HG02610 (cell line): ENCODE results near the gene SMIM38.
"Not testable (repeated sequence)": the region's sequence is repeated elsewhere in the genome, so short reads cannot be mapped to it uniquely, and the experiment has no call there.

Source experiments
- ATAC-seq: cut with Tn5 transposase; IDR thresholded peaks from one replicate; pipeline ENCODE4 v1.9.1; 2021; ENCODE audit warnings: mild to moderate bottlenecking, moderate library complexity; ENCODE audit not compliant: unreplicated experiment

Gene SMIM38

DNA sequence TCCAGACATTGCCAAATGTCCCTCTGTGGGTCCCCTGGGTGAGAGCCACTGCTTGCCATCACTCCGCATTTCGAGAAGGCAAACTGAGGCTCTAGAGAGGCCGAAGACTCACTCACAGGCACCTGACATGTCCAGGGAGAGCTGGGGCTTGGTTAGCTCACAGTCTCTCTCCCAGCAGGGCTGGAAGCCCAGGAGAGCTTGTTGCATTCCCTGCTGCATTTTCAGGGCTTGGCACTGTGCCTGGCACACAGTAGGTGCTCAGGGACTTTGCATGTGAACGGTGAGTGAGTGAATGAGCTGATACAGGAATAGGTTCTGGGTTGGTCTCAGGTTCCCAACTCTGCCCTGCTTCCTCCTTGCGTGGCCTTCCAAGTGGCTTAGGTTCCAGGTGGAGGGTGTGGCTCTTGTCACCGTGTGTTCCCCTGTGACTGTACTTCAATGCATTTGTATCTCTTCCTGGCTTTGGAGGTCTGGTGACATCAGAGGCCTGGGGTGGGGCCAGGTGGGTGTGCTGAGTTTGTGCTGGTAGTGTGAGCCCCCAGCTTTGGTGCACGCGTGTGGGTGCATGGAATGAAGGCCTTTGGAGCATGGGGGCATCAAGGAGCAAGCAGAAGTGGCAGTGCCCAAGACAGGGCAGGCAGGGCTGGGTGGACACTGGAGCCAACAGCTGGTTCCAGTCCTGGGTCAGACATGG, 18.4 kb upstream of the SMIM38 start:
- ATAC-seq = no peak

DNA sequence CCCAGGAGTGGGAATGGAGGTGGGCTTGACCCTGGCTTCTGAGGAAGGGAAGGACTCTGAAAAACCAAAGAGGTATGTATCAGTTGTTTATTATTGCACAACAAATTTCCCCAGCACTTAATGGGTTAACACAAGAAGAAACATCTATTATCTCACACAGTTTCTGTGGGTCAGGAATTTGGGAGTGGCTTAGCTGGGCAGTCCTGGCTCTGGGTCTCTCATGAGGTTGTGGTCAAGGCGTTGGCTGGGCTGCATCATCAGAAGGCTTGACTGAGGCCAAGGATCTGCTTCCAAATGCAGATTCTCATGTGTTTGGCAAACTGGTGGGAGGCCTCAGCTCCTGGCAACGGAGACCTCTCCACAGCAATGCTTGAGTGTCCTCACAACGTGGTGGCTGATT, 17.5 kb upstream of the SMIM38 start:
- ATAC-seq = no peak

DNA sequence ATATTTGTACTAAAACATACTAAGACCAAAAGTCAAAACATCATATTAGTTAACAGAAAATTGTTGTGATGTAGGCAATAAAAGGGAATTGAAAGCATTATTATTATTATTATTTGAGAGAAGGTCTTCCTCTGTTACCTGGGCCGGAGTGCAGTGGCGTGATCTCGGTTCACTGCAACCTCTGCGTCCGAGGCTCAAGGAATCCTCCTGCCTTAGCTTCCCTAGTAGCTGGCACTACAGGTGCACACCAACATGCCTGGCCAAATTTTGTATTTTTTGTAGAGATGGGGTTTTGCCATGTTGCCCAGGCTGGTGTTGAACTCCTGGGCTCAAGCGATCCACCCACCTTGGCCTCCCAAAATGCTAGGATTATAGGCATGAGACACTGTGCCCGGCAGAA, 15.6 kb upstream of the SMIM38 start:
- not testable (repeated sequence) for ATAC-seq

DNA sequence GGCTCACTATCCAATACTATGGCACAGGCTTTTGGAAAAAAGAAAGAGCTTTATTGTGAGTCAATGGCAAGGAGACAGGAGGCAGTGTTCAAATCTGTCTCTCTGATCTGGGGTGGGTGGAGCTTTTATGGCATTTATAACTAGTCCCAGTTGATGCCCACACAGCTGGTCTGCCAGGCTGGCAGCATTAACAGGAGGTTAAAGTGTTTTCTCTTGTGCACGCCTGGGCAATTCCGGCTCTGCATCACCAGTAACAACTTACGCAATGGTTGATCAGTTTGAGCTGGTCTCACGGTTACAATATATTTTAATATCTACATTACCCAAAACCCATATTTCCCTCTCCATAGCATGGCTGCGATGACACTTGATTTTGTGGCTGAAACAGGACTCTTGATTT, 15.1 kb upstream of the SMIM38 start:
- ATAC-seq = no peak

DNA sequence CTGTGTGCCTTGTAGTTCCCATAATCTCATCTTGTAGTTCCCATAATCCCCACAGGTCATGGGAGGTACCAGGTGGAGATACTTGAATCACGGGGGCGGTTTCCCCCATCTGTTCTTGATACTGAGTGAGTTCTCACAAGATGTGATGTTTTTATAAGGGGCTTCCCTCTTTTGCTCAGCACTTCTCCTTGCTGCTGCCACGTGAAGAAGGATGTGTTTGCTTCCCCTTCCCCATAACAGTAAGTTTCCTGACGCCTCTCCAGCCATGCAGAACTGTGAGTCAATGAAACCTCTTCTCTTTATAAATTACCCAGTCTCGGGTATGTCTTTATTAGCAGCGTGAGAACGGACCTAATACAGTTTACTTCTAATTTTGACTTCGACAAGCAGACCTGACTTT, 14.0 kb upstream of the SMIM38 start:
- ATAC-seq = no peak

DNA sequence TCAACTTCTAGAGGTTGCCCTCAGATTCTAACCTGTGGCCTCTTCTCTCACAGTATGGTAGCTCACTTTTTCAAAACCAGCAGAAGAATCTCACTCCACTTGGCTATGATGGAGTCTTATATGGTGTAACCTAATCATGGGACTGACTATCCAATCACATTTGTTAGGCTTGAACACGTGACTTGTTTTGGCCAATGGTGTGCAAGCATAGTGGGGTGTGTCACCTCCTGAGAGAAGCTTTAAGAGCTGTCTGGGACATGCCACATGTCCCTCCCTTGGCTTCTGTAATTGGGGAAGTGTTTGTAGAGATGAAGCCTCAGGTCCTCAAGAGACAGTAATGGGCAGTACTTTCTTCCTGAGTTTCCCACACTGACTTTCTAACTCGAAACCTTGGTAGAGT, 12.8 kb upstream of the SMIM38 start:
- ATAC-seq = no peak

DNA sequence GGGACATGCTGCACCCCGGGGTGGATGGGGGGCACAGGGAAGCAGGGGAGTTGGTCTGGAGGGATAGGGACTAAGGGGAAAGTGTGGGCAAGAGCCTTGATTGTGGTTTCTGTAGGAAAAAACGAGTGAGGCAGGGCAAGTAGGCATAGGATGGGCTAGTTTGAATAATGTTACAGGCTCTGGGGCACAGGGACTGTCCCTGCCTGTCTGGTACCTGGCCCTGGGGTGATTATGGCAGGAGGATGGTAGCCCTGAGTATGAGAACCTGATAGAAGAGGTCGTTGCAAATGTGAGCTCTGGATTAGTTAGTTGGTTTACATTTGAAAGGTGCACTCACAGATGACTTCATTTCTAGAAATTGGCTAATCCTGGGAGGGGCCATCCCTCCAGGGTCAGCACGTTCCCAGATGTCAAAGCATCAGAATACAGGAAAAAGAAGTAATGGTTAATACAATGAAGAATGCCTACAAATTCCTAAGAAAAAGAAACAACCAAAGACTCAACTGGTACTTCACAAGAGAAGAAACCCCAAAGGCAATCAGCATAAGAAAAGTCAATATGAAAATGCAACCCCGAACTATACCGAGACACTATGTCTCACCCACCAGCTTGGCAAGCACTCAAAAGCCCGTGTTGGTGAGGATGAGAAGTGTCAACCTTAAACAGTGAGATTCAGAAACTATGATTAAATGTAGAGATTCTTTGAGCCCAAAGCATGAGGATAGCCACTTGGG, 11.3 kb upstream of the SMIM38 start:
- no peak for ATAC-seq

DNA sequence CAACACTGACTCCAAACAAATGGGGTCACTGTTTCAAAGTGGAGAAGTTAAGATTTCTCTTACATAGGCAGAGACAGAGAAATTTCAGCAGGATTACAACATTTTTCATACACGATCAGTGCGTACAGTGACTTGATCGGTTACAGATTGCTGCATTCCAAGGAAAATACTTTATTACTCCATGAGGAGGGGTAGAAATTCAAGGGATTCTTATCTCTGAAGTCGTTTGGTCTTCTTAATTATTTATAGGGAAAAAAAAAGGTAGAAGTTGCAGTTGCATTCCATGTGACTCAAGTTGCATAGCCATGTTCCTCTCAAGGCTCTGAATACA, 10.7 kb upstream of the SMIM38 start:
- ATAC-seq = no peak

DNA sequence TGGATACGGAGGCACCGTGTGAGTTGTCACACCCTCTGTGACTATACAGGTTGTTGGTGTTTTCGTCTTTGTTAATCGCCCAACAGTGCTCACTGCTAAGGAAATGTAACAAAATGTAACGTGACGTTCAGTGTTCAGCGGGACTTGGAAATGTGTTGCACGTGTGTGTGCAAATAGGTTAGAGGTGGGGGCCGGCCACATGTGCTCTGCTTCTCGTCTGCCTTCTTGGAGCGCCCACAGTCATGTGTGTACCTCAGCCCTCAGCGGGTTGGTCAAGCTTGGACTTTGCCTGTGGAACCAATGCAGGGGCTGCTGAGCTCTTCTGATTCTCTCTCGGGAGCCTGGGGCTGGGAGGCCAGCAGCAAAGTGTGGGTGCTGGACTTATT, 7.4 kb upstream of the SMIM38 start:
- ATAC-seq = no peak

DNA sequence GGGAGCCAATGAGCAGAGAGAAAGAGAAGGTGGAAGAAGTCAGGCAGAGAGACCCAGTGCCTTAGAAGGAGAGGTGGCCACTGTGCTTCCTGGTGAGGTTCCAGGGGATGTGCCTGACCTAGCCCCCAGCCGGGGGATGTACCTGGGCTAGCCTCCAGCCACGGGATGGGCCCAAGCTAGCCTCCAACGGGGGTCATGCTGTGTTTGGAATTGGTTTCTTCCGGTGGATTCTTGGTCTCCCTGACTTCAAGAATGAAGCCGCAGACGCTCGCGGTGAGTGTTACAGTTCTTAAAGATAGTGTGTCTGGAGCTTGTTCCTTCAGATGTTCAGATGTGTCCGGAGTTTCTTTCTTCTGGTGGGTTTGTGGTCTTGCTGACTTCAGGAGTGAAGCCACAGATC, 6.9 kb upstream of the SMIM38 start:
- ATAC-seq = no peak

DNA sequence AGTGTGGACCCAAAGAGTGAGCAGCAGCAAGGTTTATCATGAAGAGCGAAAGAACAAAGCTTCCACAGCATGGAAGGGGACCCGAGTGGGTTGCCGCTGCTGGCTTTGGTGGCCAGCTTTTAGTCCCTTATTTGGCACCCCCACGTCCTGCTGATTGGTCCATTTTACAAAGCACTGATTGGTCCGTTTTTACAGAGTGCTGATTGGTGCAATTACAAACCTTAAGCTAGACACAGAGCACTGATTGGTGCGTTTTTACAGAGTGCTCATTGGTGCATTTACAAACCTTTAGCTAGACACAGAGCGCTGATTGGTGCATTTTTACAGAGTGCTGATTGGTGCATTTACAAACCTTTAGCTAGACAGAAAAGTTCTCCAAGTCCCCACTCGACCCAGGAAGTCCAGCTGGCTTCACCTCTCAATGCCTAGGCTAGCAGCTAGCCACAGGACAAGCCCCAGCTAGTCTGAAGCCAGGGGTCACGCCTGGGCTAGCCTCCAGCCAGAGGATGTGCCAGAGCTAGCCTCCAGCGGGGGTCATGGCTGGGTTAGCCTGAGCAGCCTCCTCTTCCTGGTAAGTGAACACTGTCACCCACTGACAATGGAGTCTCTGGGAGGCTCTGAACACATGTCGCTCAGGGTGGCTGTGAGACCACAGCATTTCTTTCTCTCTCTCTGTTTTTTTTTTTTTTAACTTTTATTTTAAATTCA, 6.2 kb upstream of the SMIM38 start:
- ATAC-seq = not testable (repeated sequence)

DNA sequence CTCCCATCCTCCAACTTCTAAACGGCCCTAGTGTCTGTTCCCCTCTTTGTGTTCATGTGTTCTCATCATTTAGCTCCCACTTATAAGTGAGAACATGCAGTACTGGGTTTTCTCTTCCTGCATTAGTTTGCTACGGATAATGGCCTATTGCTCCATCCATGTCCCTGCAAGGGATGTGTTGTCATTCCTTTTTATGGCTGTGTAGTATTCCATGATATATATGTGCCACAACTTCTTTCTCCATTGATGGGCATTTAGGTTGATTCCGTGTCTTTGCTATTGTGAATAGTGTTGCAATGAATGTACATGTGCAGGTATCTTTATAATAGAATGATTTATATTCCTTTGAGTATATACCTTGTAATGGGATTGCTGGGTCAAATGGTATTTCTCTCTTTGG, 5.6 kb upstream of the SMIM38 start:
- ATAC-seq = no peak

DNA sequence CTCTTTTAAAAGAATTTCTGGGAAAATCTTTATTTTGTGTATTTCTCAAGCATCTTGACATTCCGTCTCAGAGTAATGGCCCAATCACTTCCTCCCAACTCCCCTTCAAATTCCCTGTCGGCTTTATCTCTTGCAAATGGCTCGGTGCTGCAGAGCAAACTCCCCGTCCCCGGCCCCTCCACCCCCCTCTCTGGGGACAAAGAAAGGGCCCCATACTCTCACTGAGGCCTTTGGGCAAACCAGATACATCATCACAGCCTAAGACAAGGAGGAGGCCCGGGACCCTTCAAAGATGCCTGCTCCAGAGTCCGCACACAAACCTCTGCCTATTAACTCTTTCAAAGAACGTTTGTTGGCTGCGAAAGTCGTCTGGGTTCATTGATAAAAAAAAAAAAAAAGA, 3.9 kb upstream of the SMIM38 start:
- ATAC-seq = no peak

DNA sequence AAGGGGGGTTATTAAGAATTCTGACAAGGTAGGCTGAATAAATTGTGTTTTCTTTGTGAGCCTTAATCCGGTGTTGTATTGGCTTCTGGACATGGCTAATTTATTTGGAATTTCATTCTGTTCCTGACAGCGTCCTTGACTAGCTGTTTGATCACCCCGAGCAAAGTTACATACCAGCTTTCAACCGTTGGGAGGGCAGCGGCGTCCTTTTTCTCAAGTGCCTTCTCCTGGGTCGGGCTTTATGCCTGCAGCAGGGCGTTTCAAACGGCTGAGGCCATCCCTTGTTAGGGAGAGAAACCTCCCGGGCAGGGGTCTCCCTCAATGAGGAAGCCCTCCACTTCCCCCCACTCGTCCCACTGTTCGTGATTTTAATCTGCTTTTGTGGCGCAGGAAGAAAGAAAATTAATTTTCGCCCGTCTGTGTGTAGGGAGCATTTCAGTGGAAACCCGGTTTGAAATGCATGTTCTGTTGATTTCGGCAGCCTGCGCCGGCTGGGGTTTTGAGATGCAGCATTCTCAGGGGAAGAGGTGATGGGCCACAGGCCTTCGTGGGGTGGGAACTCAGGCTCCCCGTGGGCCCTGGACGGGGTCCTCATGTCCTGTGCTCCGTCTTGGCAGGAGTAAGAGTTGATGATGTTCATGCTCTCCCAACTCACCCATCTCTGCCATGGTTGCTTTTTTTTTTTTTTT, 2.9 kb upstream of the SMIM38 start:
- ATAC-seq = no peak

DNA sequence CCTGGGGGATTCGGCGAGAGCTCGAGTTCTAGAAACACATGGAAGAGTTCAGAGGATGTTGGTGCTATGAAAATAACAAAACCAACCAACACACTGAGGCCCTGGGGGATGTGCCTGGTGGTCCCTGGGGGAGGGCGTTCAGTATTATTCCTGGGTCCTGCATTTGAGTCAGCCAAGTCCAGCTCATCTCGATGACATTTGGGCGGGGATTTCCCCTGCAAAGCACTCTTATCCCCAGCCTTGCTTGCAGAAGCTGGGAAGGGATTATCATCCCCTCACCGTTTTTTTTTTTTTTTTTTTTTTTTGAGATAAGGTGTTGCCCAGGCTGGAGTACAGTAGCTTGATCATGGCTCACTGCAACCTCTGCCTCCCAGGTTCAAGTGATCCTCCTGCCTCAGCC, 2.1 kb upstream of the SMIM38 start:
- ATAC-seq = no peak

DNA sequence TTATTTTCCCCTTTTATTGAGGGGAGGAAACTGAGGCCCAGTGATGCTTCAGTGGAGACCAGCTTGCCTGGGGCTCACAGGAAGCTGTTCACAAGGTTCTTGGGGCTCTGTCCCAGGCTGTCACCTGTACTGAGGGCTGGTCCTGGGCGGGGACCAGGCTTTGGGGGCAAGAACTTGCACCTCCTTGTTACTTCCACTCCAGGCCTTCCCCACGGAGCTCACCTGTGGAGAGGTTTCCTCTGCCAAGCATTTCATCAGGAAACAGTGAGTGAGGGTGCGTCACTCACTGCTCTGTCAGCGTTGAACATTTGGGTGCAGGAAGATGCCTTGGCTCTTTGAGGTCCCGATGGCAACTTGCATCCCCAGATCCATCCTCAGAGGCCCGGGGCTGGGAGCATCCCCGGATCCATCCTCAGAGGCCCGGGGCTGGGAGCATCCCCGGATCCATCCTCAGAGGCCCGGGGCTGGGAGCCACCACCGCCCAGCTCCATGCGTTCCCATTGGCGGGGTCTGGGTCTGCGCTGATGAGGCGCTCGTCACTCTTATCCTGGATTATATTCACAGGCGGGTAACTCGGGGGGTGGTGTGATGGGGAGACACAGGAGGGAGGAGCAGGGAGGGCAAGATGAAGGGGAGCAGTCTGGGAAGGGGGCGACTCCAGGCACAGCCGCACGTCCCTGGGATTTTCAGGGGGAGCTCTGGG, 1.4 kb upstream of the SMIM38 start:
- ATAC-seq = no peak

DNA sequence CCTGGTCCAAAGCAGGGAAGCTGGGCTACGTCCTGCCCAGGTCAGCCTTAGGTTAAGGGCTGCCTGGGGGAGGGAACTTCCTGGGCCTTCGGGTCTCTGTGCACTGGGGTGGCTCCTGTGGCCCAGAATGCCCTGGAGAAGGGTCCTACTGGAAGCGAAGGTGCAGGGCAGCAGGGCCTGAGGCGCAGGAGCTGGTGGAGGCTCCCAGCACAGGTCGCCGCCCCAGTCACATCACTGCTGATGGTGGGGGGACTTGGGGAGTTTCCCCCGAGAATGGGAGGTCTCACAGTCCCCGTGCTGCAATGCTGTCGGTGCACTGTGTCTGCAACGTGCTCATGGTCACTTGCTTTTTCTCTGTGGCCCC, 815 bp upstream of the SMIM38 start:
- no peak for ATAC-seq

DNA sequence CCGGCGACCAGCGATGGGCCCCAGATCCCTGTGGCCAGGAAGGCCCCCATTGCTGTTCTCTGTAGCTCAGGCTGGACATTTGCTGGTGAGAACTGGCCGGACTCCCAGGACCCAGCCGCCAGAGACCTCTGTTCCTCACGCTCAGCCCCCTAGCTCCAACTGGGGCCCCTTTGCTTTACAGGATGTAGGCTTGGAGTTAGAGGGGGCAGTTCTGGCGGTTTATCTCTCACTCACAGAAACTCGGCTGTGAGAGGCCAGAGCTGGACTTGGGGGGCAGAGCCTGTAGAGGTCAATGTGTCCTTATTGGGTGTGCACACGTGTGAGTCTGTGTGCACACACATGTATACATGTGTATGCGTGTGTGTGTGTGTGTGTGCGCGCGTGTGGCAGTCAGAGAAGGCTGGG, 502 bp downstream of the SMIM38 start:
- ATAC-seq = no peak

DNA sequence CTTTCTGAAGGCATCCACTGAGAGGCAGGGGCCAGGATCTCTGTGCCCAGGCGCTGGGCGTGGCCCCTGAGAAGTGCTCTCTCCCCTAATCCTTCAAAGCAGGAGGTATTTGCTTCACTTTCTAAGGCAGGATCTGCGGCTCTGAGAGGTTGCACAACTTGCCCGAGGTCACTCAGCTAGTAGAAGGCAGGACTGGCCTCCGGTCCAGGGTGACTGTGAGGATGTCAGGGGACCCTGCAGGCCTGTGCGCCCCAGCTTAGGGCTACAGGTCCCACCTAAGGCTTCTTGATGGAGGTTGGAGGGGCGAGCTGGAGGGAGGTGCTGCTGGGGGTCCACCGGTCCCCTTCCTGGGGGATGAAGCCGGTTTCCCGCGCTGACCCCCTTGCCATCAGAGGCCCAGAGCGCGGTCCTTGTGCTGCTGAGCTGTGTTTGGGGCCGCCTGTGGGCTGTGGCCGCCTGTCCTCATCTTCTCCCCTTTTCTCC, 979 bp downstream of the SMIM38 start:
- no peak for ATAC-seq

DNA sequence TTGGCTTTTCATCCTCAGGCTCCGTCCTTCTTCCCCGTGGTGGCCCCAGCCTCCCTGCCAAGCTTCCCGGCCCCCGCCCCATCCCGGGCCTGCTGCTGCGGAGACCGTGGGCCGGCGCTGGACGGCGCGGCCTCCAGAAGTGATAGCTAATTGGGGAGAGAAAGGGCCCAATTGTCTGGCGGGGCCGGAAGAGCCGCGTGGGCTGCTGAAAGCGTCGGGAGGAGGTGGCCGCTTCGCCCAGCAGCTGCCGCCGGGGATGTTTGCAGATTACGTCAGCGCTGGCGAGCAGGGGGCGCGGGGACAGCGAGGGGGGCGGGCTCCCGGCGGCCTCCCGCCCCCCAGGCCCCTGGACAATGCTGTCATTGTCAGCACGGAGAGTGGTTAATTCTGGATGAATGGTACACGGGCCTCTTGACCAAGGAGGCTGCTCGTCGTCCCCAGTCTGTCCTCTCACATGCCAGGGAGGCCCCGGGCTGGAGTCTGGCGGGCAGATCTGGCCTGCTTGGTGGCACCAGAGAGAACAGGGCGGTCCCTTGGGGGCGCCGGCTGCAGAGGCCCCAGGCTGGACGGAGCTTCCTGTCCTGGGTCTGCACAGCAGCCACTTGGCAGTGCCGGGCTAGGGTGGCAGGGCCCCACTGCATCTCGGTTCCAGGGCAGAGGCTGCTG, 1.6 kb downstream of the SMIM38 start:
- ATAC-seq = no peak

DNA sequence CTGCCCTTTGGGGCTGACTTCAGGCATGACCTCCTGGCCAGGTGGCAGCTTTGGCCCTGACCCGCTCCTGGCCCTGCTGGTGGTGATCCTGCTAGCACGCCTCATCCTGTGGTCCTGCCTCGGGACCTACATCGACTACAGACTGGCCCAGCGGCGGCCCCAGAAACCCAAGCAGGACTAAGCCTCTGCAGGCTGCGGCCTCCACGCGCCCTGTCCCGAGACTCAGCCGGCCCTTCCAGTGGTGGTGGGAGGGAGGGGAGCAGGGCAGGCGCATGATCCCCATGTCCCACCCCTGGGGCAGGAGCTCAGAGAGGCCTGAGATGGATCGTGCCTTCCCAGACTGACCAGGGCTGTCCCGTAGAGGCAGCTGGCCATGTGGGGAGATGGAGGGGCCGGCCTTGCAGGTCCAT, 2.1 kb downstream of the SMIM38 start:
- ATAC-seq = no peak
